Right lobe of liver (tissue), 6 donors: ENCODE data around the gene GGTLC3. TPM values are rescaled to one million over a fixed set of nuclear protein-coding genes. Genes with fewer than 3 reads are reported as not detected.
"Not testable (repeated sequence)": the region's sequence is repeated elsewhere in the genome, so short reads cannot be mapped to it uniquely, and the experiment has no call there.

ENCODE experiments used
- ATAC-seq, 4 donors: fragments of 200-7000 bp; cut with Tn5 transposase; one replicate each; pipeline ENCODE4 v1.9.1; 2020; ENCODE audit warnings: mild to moderate bottlenecking in 4 of 4, moderate library complexity in 4 of 4
- DNase-seq, 3 donors: peaks; one replicate each; pipeline ENCODE4 v3.0.0-alpha.2; 2020
- H3K27ac ChIP-seq, 3 donors: fragments of 200-600 bp; one replicate each; pipeline ENCODE4 v1.8.0; 2022
- H3K27me3 ChIP-seq, 2 donors: fragments of 200-600 bp; one replicate each; pipeline ENCODE4 v1.8.0; 2022
- H3K36me3 ChIP-seq, 4 donors: fragments of 200-600 bp; sonication (generic) in 1 of 4; one replicate each; pipeline versions ENCODE4 v1.5.1 to v1.8.0; 2017 to 2022; ENCODE audit warnings: control low read depth in 1 of 4
- H3K4me1 ChIP-seq, 4 donors: fragments of 200-600 bp; sonication (generic) in 1 of 4; one replicate each; pipeline versions ENCODE4 v1.5.1 to v1.8.0; 2017 to 2022; ENCODE audit warnings: control low read depth in 1 of 4
- H3K4me3 ChIP-seq, 3 donors: fragments of 200-600 bp; one replicate each; pipeline ENCODE4 v1.8.0; 2022
- H3K9me3 ChIP-seq, 4 donors: fragments of 200-600 bp; sonication (generic) in 1 of 4; one replicate each; pipeline versions ENCODE4 v1.5.1 to v1.8.0; 2017 to 2022; ENCODE audit warnings: control low read depth in 1 of 4
- WGBS: methylation state at CpG from one replicate; pipeline ENCODE4 v1.1.6; 2018; ENCODE audit warnings: low coverage, low lambda C conversion rate; ENCODE audit not compliant: insufficient coverage; ENCODE audit errors: missing lambda C conversion rate; 5-methylcytosine and 5-hydroxymethylcytosine counted together
- intact Hi-C, 2 donors: fragments of 100-400 bp; cut with DNase I; formaldehyde crosslinking; loops; one replicate each; pipeline versions ENCODE4 v1.11.2 to v1.14.1; 2022
- total RNA-seq, 6 experiments: library from RNA; depleted of rRNA in 2 of 6; stranded (reverse); fragments of >200 nt in 2 of 6; fragmentation: NEBNext Ultra II Directional in 3 of 6; extraction: Animal tissue kit (Norgen Biotek cat#: 25700) in 3 of 6; gene quantifications; one replicate each; pipeline versions ENCODE4 v1.1.0 to v1.2.4, GENCODE V29; 2016 to 2023
- donor health status: DM: no; HTN: yes; CAD: no.
- donor health status: DM: no; HTN: no; CAD: no.
- donor health status: DM: no; HTN: no; CAD: no.
- donor health status: DM: no; HTN: yes; CAD: no.
- donor health status: DM: no; HTN: yes; CAD: no.

The GGTLC3 gene
- total RNA-seq, 6 experiments from 2014 or later: not detected

GRCh38 chr22:18539994-18540393 lies 22.0 kb upstream of the GGTLC3 start:
- H3K27me3 ChIP-seq, intact Hi-C loops, H3K36me3 ChIP-seq, ATAC-seq, DNase-seq, H3K27ac ChIP-seq, H3K9me3 ChIP-seq, H3K4me3 ChIP-seq, H3K4me1 ChIP-seq: not testable (repeated sequence)
- WGBS: no CpG with 5 or more reads among the region's 6 CpGs

DNA sequence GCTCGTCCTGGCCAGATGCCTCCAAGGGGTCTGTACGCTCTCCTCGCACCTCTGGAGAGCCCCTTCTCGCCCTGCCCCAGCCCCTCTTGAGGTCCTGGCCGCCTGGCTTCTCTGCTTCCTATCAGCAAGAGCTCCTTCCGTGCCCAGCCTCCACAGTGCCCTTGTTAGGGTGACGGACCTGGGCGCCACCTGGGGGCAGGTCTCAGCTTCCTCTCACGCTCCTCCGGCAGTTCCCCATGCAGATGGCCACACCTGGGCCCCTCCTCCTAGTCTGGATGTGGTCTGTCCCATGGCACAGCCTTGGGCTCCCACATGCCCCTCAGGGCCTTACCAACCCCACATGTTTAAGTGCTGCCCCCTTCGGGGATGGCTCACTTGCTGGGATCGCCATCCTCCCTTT lies 16.4 kb upstream of the GGTLC3 start:
- H3K9me3 ChIP-seq, H3K27ac ChIP-seq, DNase-seq, H3K27me3 ChIP-seq, H3K4me3 ChIP-seq, intact Hi-C loops, H3K36me3 ChIP-seq, H3K4me1 ChIP-seq: not testable (repeated sequence)
- whole genome bisulfite sequencing: no CpG with 5 or more reads among the region's 12 CpGs
- peak in 1 of 4 donors; percentile 19 for ATAC-seq

- no CpG with 5 or more reads among the region's 11 CpGs for WGBS
- H3K4me3 ChIP-seq, H3K27ac ChIP-seq, DNase-seq, H3K9me3 ChIP-seq, H3K27me3 ChIP-seq, H3K4me1 ChIP-seq, H3K36me3 ChIP-seq, intact Hi-C loops: not testable (repeated sequence)
- ATAC-seq: peak; percentile 54 to 56 (median 54)
Measured at GRCh38 chr22:18533633-18534032, 15.7 kb upstream of the GGTLC3 start.

- H3K36me3 ChIP-seq, H3K27ac ChIP-seq, intact Hi-C loops, DNase-seq, H3K4me3 ChIP-seq, H3K9me3 ChIP-seq, H3K27me3 ChIP-seq, H3K4me1 ChIP-seq: not testable (repeated sequence)
- ATAC-seq: peak; percentile 9 to 48 (median 30)
- no CpG with 5 or more reads among the region's 57 CpGs for WGBS
Measured at GRCh38 chr22:18529416-18530145, 11.6 kb upstream of the GGTLC3 start.

DNA sequence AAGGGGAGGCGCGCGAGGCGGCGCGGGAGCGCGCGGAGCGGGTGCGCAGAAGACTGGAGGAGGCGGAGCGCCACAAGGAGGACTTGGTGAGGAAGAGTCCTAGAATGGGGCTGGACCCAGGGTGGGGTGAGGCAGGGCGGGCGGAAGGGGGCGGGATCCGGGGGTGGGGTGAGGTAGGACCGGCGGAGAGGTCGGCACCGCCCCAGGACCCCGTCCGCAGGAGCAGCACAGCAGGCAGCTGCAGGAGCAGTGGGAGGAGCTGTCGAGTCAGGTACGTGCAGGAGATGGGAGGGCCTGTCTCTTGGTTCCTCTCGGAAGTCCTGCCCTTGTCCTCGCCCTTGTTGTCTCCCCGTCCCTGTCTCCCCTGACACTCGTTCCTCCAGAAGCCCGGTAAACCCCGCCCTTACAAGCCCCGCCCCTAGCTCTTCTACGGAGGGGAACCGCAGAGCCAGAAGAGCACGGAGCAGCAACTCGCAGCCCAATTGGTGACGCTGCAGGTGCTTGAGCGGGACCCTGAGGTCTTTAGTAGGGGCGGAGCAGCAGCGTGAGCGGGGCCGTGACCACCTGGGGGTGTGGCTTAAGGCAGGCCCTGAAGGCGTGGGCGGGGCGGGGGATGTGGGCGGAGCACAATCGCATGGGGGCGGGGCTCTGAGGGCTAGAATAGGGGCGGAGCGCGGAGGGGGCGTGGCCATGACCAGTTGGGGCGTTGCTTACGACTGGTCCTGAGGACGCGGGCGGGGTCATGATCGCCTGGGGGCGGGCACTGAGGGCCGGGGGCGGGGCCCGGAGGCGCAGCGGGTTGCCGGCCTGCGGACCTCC lies 10.8 kb upstream of the GGTLC3 start:
- H3K9me3 ChIP-seq: not testable (repeated sequence)
- peak overlapping the region in 1 of 3 donors; percentile 26 for H3K4me3 ChIP-seq
- WGBS: 1% methylated on average over 11 of the region's 66 CpGs

GRCh38 chr22:18527752-18528596 lies 10.0 kb upstream of the GGTLC3 start, which contains the start of gene TMEM191B:
TSS of gene TMEM191B (plus strand) at chr22:18527802. CDS start at chr22:18527981, 179 bp downstream.
- H3K36me3 ChIP-seq, H3K27me3 ChIP-seq, DNase-seq, H3K9me3 ChIP-seq, intact Hi-C loops, H3K27ac ChIP-seq, H3K4me1 ChIP-seq: not testable (repeated sequence)
- WGBS: no CpG with 5 or more reads among the region's 65 CpGs
- peak within 1 kb of the TSS in 1 of 3 donors; percentile 26 for H3K4me3 ChIP-seq
- peak; percentile 1 to 5 (median 2) for ATAC-seq

More for the DNA sequence above, 10.8 kb upstream of the GGTLC3 start:
- H3K36me3 ChIP-seq, intact Hi-C loops, H3K27me3 ChIP-seq, H3K27ac ChIP-seq, H3K4me1 ChIP-seq: not testable (repeated sequence)
- ATAC-seq (peak; percentile 91 to 94 (median 93)), DNase-seq (peak; percentile 83 to 91 (median 84))

- H3K36me3 ChIP-seq, H3K27me3 ChIP-seq, H3K9me3 ChIP-seq, H3K4me3 ChIP-seq, H3K27ac ChIP-seq, H3K4me1 ChIP-seq, intact Hi-C loops, DNase-seq: not testable (repeated sequence)
- WGBS: no CpG with 5 or more reads among the region's 4 CpGs
- ATAC-seq: peak; percentile 66 to 69 (median 68)
Measured at GRCh38 chr22:18523328-18523727, 5.4 kb upstream of the GGTLC3 start.

- ATAC-seq, H3K27ac ChIP-seq, H3K36me3 ChIP-seq, intact Hi-C loops, H3K4me3 ChIP-seq, H3K27me3 ChIP-seq, H3K9me3 ChIP-seq, DNase-seq, H3K4me1 ChIP-seq: not testable (repeated sequence)
- WGBS: no CpG with 5 or more reads among the region's 6 CpGs
Measured at GRCh38 chr22:18522762-18523161, 4.8 kb upstream of the GGTLC3 start.

DNA sequence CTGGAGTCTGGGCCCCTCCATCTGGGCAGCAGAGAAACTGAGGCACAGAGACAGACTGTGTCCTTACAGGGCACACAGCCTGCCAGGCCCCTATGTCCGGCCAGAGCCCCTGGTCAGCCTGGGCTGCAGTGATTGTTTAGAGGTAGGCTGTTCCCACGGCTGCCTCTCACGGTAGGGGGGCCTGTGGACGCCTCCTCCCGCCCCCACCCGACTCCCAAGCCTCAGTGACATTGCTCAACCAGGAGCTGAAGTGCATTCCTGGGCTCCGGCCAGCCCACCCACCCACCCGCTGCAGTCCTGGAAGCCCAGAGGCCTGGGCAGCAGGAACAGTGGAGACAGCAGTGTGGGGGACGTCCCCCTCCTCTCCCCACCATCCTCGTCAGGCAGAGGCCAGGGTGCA lies 4.5 kb downstream of the GGTLC3 start:
- ATAC-seq, H3K4me1 ChIP-seq, intact Hi-C loops, H3K4me3 ChIP-seq, H3K9me3 ChIP-seq, H3K27me3 ChIP-seq, H3K36me3 ChIP-seq, DNase-seq, H3K27ac ChIP-seq: not testable (repeated sequence)
- no CpG with 5 or more reads among the region's 10 CpGs for WGBS

DNA sequence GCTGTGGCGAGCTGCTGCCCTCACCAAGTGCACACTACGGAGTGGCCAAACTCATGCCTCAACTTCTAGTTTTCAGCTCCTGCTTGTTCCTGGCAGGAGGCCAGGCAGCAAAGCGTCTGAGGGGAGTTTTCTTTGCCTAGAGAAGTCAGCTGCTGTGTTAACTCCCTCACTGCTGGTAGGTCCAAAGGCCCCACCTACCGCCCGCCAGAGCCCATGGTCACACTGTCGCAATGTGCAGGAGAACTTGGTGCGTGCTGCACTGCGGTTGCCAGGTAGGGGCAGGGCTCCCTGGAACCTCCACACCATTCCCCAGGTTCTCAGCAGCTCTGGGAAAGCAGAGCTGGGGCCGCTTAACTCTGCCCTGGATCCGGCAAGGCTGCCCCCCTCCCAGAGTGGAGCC lies 5.6 kb downstream of the GGTLC3 start:
- H3K27ac ChIP-seq, H3K27me3 ChIP-seq, ATAC-seq, H3K4me3 ChIP-seq, DNase-seq, intact Hi-C loops, H3K4me1 ChIP-seq, H3K9me3 ChIP-seq, H3K36me3 ChIP-seq: not testable (repeated sequence)
- 49% methylated on average over 4 of the region's 10 CpGs for WGBS

- H3K9me3 ChIP-seq, DNase-seq, ATAC-seq, H3K4me1 ChIP-seq, H3K4me3 ChIP-seq, intact Hi-C loops, H3K27ac ChIP-seq, H3K27me3 ChIP-seq, H3K36me3 ChIP-seq: not testable (repeated sequence)
- no CpG with 5 or more reads among the region's 6 CpGs for WGBS
Measured at GRCh38 chr22:18511327-18511726, 6.6 kb downstream of the GGTLC3 start.
